Fibroblast of the conjunctiva (primary cell): ENCODE measurements around the gene EIF4E2.

Experiments
- DNase-seq: peaks from one replicate; pipeline ENCODE4 v3.0.0-alpha.2; 2010; ENCODE audit warnings: low read depth

The EIF4E2 gene

GRCh38 chr2:232600053-232600773, 49.7 kb downstream of the EIF4E2 start:
- DNase-seq: no peak

GRCh38 chr2:232603283-232603682, 52.8 kb downstream of the EIF4E2 start:
- no peak for DNase-seq

- DNase-seq: no peak
These were observed 54.0 kb downstream of the EIF4E2 start for GRCh38 chr2:232604535-232604934.

GRCh38 chr2:232607011-232607410, 56.5 kb downstream of the EIF4E2 start:
- no peak for DNase-seq

GRCh38 chr2:232609607-232610006, 59.1 kb downstream of the EIF4E2 start:
- no peak for DNase-seq

- DNase-seq: no peak
These were observed 59.6 kb downstream of the EIF4E2 start for GRCh38 chr2:232610081-232610480.

- DNase-seq: no peak
These were observed 60.6 kb downstream of the EIF4E2 start for GRCh38 chr2:232611061-232611460.

- peak; percentile 68 for DNase-seq
These were observed 61.2 kb downstream of the EIF4E2 start for GRCh38 chr2:232611559-232612218.

GRCh38 chr2:232613538-232614134, 63.1 kb downstream of the EIF4E2 start:
- no peak for DNase-seq

GRCh38 chr2:232615339-232615738, 64.8 kb downstream of the EIF4E2 start:
- no peak for DNase-seq
